GM12891 (cell line): ENCODE data around the gene ZNF761.
"Not testable (repeated sequence)": the region's sequence is repeated elsewhere in the genome, so short reads cannot be mapped to it uniquely, and the experiment has no call there.

Experiments
- DNase-seq: peaks from one replicate; pipeline ENCODE4 v3.0.0; 2011; ENCODE audit warnings: low spot score; ENCODE audit not compliant: insufficient read length
- FAIRE-seq: peaks from 2 replicates; lab custom pipeline; 2011; peaks lifted over from hg19 to GRCh38; lab: Jason Lieb, UNC
- PAX5 ChIP-seq: IDR thresholded peaks from 2 replicates; pipeline ENCODE4 v1.6.1; 2011; ENCODE audit warnings: low read length, moderate library complexity, mild to moderate bottlenecking; ENCODE audit not compliant: insufficient read depth, severe bottlenecking
- POLR2AphosphoS5 ChIP-seq: IDR thresholded peaks from 2 replicates; pipeline ENCODE4 v1.6.1; 2011; ENCODE audit warnings: low read depth, low read length, control low read depth
- POU2F2 ChIP-seq: IDR thresholded peaks from 2 replicates; pipeline ENCODE4 v1.6.1; 2011; ENCODE audit warnings: low read depth, mild to moderate bottlenecking, control low read depth, low read length, moderate library complexity
- SPI1 ChIP-seq: IDR thresholded peaks from 2 replicates; pipeline ENCODE4 v1.6.1; 2011; ENCODE audit warnings: low read depth, low read length, control low read depth
- TAF1 ChIP-seq: IDR thresholded peaks from 2 replicates; pipeline ENCODE4 v1.6.1; 2011; ENCODE audit warnings: low read depth, low read length, control low read depth

ZNF761 gene

GRCh38 chr19:53492153-53492552 is 60.4 kb downstream of the ZNF761 start:
- FAIRE-seq (no peak), DNase-seq (no peak)
- TF ChIP-seq PAX5: no peak

GRCh38 chr19:53497311-53498023 is 65.7 kb downstream of the ZNF761 start:
- DNase-seq, FAIRE-seq: not testable (repeated sequence)

- FAIRE-seq, DNase-seq: not testable (repeated sequence)
Measured at GRCh38 chr19:53498024-53498395, 66.2 kb downstream of the ZNF761 start.

- DNase-seq, FAIRE-seq: not testable (repeated sequence)
Measured at GRCh38 chr19:53503151-53503550, 71.4 kb downstream of the ZNF761 start.

GRCh38 chr19:53503671-53504364 is 72.0 kb downstream of the ZNF761 start:
- peak; percentile 57 for FAIRE-seq
- not testable (repeated sequence) for DNase-seq

- peak; percentile 45 for FAIRE-seq
Measured at GRCh38 chr19:53504365-53504703, 72.5 kb downstream of the ZNF761 start.

GRCh38 chr19:53504885-53505284 is 73.1 kb downstream of the ZNF761 start:
- TF ChIP-seq PAX5: no peak
- TF ChIP-seq POLR2AphosphoS5: no peak
- TF ChIP-seq POU2F2: no peak
- no peak for TF ChIP-seq TAF1
- DNase-seq (no peak), FAIRE-seq (no peak)

More at GRCh38 chr19:53504365-53504703, 72.5 kb downstream of the ZNF761 start:
- not testable (repeated sequence) for DNase-seq

- no peak for TF ChIP-seq SPI1
- no peak for DNase-seq
- no peak for FAIRE-seq
Measured at GRCh38 chr19:53506728-53507127, 74.9 kb downstream of the ZNF761 start.
